ENCODE results near the gene H19. TPM values are rescaled to one million over a fixed set of nuclear protein-coding genes. Genes with fewer than 3 reads are reported as not detected.

H19 gene
- total RNA-seq, 1 experiment from 2014 or later, result 65.5 TPM

- H3K4me2 ChIP-seq (ENCODE audit: low read depth, low read length, poor library complexity, severe bottlenecking), result no peak overlapping the region
- H4K20me1 ChIP-seq (ENCODE audit: insufficient read depth, low read depth, low read length), result no peaks in the 10 kb centered on the region
- no peak for DNase-seq
- H3K79me2 ChIP-seq (ENCODE audit: low read length), result no peaks in the 10 kb centered on the region
- H3K36me3 ChIP-seq (ENCODE audit: insufficient read depth, low read length), result no peaks in the 10 kb centered on the region
- no peak overlapping the region for H2AFZ ChIP-seq (ENCODE audit: low read length)
- H3K9me3 ChIP-seq (ENCODE audit: low read length), result no peaks in the 10 kb centered on the region
- H3K9me2 ChIP-seq (replicated peaks; ENCODE audit: insufficient read depth, low read length), result no peaks in the 10 kb centered on the region
- no peak overlapping the region for H3K27ac ChIP-seq (ENCODE audit: low read length)
- no peak overlapping the region for H3K4me3 ChIP-seq (ENCODE audit: low read length)
- H3K9ac ChIP-seq (ENCODE audit: low read length), result no peak overlapping the region
- H3K4me1 ChIP-seq (ENCODE audit: low read length), result no peaks in the 10 kb centered on the region
- H3K27me3 ChIP-seq (ENCODE audit: low read length), result no peaks in the 10 kb centered on the region
Measured at GRCh38 chr11:1966531-1966930, 31.1 kb downstream of the H19 start.

- Histone ChIP-seq H3K79me2 (ENCODE audit: low read length) (no peaks in the 10 kb centered on the region), H2AFZ (ENCODE audit: low read length) (no peak overlapping the region), H3K4me1 (ENCODE audit: low read length) (no peaks in the 10 kb centered on the region), H3K9me3 (ENCODE audit: low read length) (no peaks in the 10 kb centered on the region), H3K9ac (ENCODE audit: low read length) (no peak overlapping the region), H3K27me3 (ENCODE audit: low read length) (no peaks in the 10 kb centered on the region), H4K20me1 (ENCODE audit: insufficient read depth, low read depth, low read length) (no peaks in the 10 kb centered on the region), H3K4me3 (ENCODE audit: low read length) (no peak overlapping the region), H3K36me3 (ENCODE audit: insufficient read depth, low read length) (no peaks in the 10 kb centered on the region), H3K4me2 (ENCODE audit: low read depth, low read length, poor library complexity, severe bottlenecking) (no peak overlapping the region), H3K27ac (ENCODE audit: low read length) (no peak overlapping the region), H3K9me2 (replicated peaks; ENCODE audit: insufficient read depth, low read length) (no peaks in the 10 kb centered on the region)
- DNase-seq, result no peak
Measured at GRCh38 chr11:1964955-1965354, 32.7 kb downstream of the H19 start.

GRCh38 chr11:1964348-1964747 is 33.3 kb downstream of the H19 start:
- Histone ChIP-seq H4K20me1 (ENCODE audit: insufficient read depth, low read depth, low read length) (no peaks in the 10 kb centered on the region), H3K9me2 (replicated peaks; ENCODE audit: insufficient read depth, low read length) (no peaks in the 10 kb centered on the region), H3K27me3 (ENCODE audit: low read length) (no peaks in the 10 kb centered on the region), H3K36me3 (ENCODE audit: insufficient read depth, low read length) (no peaks in the 10 kb centered on the region), H3K4me2 (ENCODE audit: low read depth, low read length, poor library complexity, severe bottlenecking) (no peak overlapping the region), H3K4me3 (ENCODE audit: low read length) (no peak overlapping the region), H3K9ac (ENCODE audit: low read length) (no peak overlapping the region), H3K27ac (ENCODE audit: low read length) (no peak overlapping the region), H3K4me1 (ENCODE audit: low read length) (no peaks in the 10 kb centered on the region), H3K79me2 (ENCODE audit: low read length) (no peaks in the 10 kb centered on the region), H2AFZ (ENCODE audit: low read length) (no peak overlapping the region), H3K9me3 (ENCODE audit: low read length) (no peaks in the 10 kb centered on the region)
- no peak for DNase-seq

- no peaks in the 10 kb centered on the region for H3K27me3 ChIP-seq (ENCODE audit: low read length)
Measured at GRCh38 chr11:1963864-1964263, 33.8 kb downstream of the H19 start.

GRCh38 chr11:1959786-1960185 is 37.9 kb downstream of the H19 start:
- no peak overlapping the region for H3K4me2 ChIP-seq (ENCODE audit: low read depth, low read length, poor library complexity, severe bottlenecking)
- no peak overlapping the region for H3K27ac ChIP-seq (ENCODE audit: low read length)
- DNase-seq, result no peak
- no peaks in the 10 kb centered on the region for H4K20me1 ChIP-seq (ENCODE audit: insufficient read depth, low read depth, low read length)
- no peaks in the 10 kb centered on the region for H3K4me1 ChIP-seq (ENCODE audit: low read length)
- no peaks in the 10 kb centered on the region for H3K9me3 ChIP-seq (ENCODE audit: low read length)
- no peak overlapping the region for H3K4me3 ChIP-seq (ENCODE audit: low read length)
- H3K36me3 ChIP-seq (ENCODE audit: insufficient read depth, low read length), result no peaks in the 10 kb centered on the region
- no peak overlapping the region for H2AFZ ChIP-seq (ENCODE audit: low read length)
- no peaks in the 10 kb centered on the region for H3K9me2 ChIP-seq (replicated peaks; ENCODE audit: insufficient read depth, low read length)
- H3K27me3 ChIP-seq (ENCODE audit: low read length), result no peaks in the 10 kb centered on the region
- no peak overlapping the region for H3K9ac ChIP-seq (ENCODE audit: low read length)
- H3K79me2 ChIP-seq (ENCODE audit: low read length), result no peaks in the 10 kb centered on the region

More at GRCh38 chr11:1963864-1964263, 33.8 kb downstream of the H19 start:
- Histone ChIP-seq H3K9me3 (ENCODE audit: low read length) (no peaks in the 10 kb centered on the region), H2AFZ (ENCODE audit: low read length) (no peak overlapping the region), H3K9me2 (replicated peaks; ENCODE audit: insufficient read depth, low read length) (no peaks in the 10 kb centered on the region), H3K27ac (ENCODE audit: low read length) (no peak overlapping the region), H3K4me3 (ENCODE audit: low read length) (no peak overlapping the region), H4K20me1 (ENCODE audit: insufficient read depth, low read depth, low read length) (no peaks in the 10 kb centered on the region), H3K79me2 (ENCODE audit: low read length) (no peaks in the 10 kb centered on the region), H3K4me2 (ENCODE audit: low read depth, low read length, poor library complexity, severe bottlenecking) (no peak overlapping the region), H3K9ac (ENCODE audit: low read length) (no peak overlapping the region), H3K36me3 (ENCODE audit: insufficient read depth, low read length) (no peaks in the 10 kb centered on the region), H3K4me1 (ENCODE audit: low read length) (no peaks in the 10 kb centered on the region)
- no peak for DNase-seq

- Histone ChIP-seq H3K4me2 (ENCODE audit: low read depth, low read length, poor library complexity, severe bottlenecking) (no peak overlapping the region), H3K27me3 (ENCODE audit: low read length) (no peaks in the 10 kb centered on the region), H2AFZ (ENCODE audit: low read length) (no peak overlapping the region), H4K20me1 (ENCODE audit: insufficient read depth, low read depth, low read length) (no peaks in the 10 kb centered on the region), H3K9me2 (replicated peaks; ENCODE audit: insufficient read depth, low read length) (no peaks in the 10 kb centered on the region), H3K4me1 (ENCODE audit: low read length) (no peaks in the 10 kb centered on the region), H3K9me3 (ENCODE audit: low read length) (no peaks in the 10 kb centered on the region), H3K27ac (ENCODE audit: low read length) (no peak overlapping the region), H3K9ac (ENCODE audit: low read length) (no peak overlapping the region), H3K4me3 (ENCODE audit: low read length) (no peak overlapping the region), H3K36me3 (ENCODE audit: insufficient read depth, low read length) (no peaks in the 10 kb centered on the region), H3K79me2 (ENCODE audit: low read length) (no peaks in the 10 kb centered on the region)
- DNase-seq, result no peak
Measured at GRCh38 chr11:1958367-1958766, 39.3 kb downstream of the H19 start.

- DNase-seq, result no peak
Measured at GRCh38 chr11:1953489-1954266, 44.0 kb downstream of the H19 start.

GRCh38 chr11:1952806-1953482 is 44.7 kb downstream of the H19 start:
- Histone ChIP-seq H3K9me2 (replicated peaks; ENCODE audit: insufficient read depth, low read length) (no peaks in the 10 kb centered on the region), H3K9ac (ENCODE audit: low read length) (no peak overlapping the region), H3K4me3 (ENCODE audit: low read length) (no peak overlapping the region), H3K4me1 (ENCODE audit: low read length) (no peaks in the 10 kb centered on the region), H3K9me3 (ENCODE audit: low read length) (no peaks in the 10 kb centered on the region), H3K4me2 (ENCODE audit: low read depth, low read length, poor library complexity, severe bottlenecking) (no peak overlapping the region), H4K20me1 (ENCODE audit: insufficient read depth, low read depth, low read length) (no peaks in the 10 kb centered on the region), H3K79me2 (ENCODE audit: low read length) (no peaks in the 10 kb centered on the region), H3K27me3 (ENCODE audit: low read length) (no peaks in the 10 kb centered on the region), H3K27ac (ENCODE audit: low read length) (no peak overlapping the region), H3K36me3 (ENCODE audit: insufficient read depth, low read length) (no peaks in the 10 kb centered on the region), H2AFZ (ENCODE audit: low read length) (no peak overlapping the region)
- no peak for DNase-seq

More at GRCh38 chr11:1953489-1954266, 44.0 kb downstream of the H19 start:
- H2AFZ ChIP-seq (ENCODE audit: low read length), result no peak overlapping the region
- H4K20me1 ChIP-seq (ENCODE audit: insufficient read depth, low read depth, low read length), result no peaks in the 10 kb centered on the region
- no peaks in the 10 kb centered on the region for H3K9me3 ChIP-seq (ENCODE audit: low read length)
- no peaks in the 10 kb centered on the region for H3K79me2 ChIP-seq (ENCODE audit: low read length)
- H3K27ac ChIP-seq (ENCODE audit: low read length), result no peak overlapping the region
- no peaks in the 10 kb centered on the region for H3K36me3 ChIP-seq (ENCODE audit: insufficient read depth, low read length)
- H3K27me3 ChIP-seq (ENCODE audit: low read length), result no peaks in the 10 kb centered on the region
- no peak overlapping the region for H3K9ac ChIP-seq (ENCODE audit: low read length)
- H3K4me2 ChIP-seq (ENCODE audit: low read depth, low read length, poor library complexity, severe bottlenecking), result no peak overlapping the region
- H3K4me1 ChIP-seq (ENCODE audit: low read length), result no peaks in the 10 kb centered on the region
- no peak overlapping the region for H3K4me3 ChIP-seq (ENCODE audit: low read length)
- H3K9me2 ChIP-seq (replicated peaks; ENCODE audit: insufficient read depth, low read length), result no peaks in the 10 kb centered on the region

All from Karpas-422 (cell line).